Measurements from ENCODE around the gene KRT3.

Gene KRT3

GRCh38 chr12:52790427-52791270 is 5.3 kb downstream of the KRT3 start:
- no peaks in the 10 kb centered on the region for H3K4me1 ChIP-seq (ENCODE audit: low read length)
- no peak for TF ChIP-seq EZH2phosphoT487 (IDR thresholded peaks at IDR 0.05; ENCODE audit: low read length)
- no peak for TF ChIP-seq EZH2 (optimal IDR thresholded peaks at IDR 0.05; ENCODE audit: low read depth, low read length)
- no peak for TF ChIP-seq CTCF (IDR thresholded peaks at IDR 0.05; ENCODE audit: low read length)
- no peak overlapping the region for H3K4me2 ChIP-seq (ENCODE audit: low read depth, low read length)
- H3K27me3 ChIP-seq (replicated peaks; ENCODE audit: insufficient read depth, low read length) = peaks cover 67% of the 10 kb centered on the region
- no peaks in the 10 kb centered on the region for H3K9me2 ChIP-seq (replicated peaks; ENCODE audit: insufficient read depth, low read length)
- H3K27ac ChIP-seq (ENCODE audit: low read length) = no peak overlapping the region
- DNase-seq = no peak
- no peaks in the 10 kb centered on the region for H4K20me1 ChIP-seq (ENCODE audit: insufficient read depth, low read length)
- H3K79me2 ChIP-seq (ENCODE audit: low read length) = no peaks in the 10 kb centered on the region
- H2AFZ ChIP-seq (ENCODE audit: low read length) = no peak overlapping the region
- no peak overlapping the region for H3K9ac ChIP-seq (ENCODE audit: low read length)
- no peak overlapping the region for H3K4me3 ChIP-seq (ENCODE audit: low read length)
- H3K36me3 ChIP-seq (replicated peaks; ENCODE audit: insufficient read depth, low read length) = no peaks in the 10 kb centered on the region
- H3F3A ChIP-seq (ENCODE audit: insufficient read depth, low read length) = no peaks in the 10 kb centered on the region
- no peaks in the 10 kb centered on the region for H3K9me3 ChIP-seq (replicated peaks; ENCODE audit: insufficient read depth, low read length)

DNA sequence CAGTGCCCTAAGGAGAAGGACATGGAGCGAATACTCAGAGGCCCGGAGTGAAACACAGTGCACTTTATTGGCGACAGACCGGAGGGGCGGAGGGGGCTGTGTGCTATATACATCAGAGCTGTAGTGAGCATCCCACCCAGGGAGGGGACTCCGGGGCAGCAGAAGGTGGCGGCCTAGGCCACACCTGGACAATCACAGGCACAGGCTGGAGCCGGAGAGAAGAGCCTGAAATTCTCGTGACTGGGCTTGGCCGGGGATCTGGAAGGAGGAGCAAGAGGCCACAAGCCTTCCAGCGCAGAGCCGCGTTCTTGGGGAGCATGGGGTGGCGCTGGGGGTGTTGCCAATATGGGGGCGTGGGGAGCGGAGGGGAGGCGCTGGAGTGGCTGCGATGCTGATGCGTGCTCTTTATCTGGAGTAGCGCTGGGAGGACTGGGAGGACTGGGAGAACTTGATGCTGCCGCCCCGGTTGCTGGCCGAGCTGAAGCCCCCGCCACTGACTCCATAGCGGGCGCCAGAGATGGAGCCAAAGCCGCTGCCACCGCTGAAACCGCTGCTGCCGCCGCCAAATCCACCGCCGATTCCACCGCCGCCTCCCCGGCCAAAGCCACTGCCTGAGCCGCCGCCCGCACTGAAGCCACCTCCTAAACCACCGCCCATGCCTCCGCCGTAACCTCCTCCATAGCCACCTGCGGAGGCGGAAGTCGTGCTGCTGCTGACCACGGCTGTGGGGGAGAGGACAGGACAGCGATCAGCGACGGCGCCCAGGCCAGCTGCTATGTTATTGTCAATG is 6.1 kb downstream of the KRT3 start:
- Histone ChIP-seq H3K27me3 (replicated peaks; ENCODE audit: insufficient read depth, low read length) (peaks cover 73% of the 10 kb centered on the region), H3K4me2 (ENCODE audit: low read depth, low read length) (no peak overlapping the region), H3K4me1 (ENCODE audit: low read length) (no peaks in the 10 kb centered on the region), H3K79me2 (ENCODE audit: low read length) (no peaks in the 10 kb centered on the region), H3K27ac (ENCODE audit: low read length) (no peak overlapping the region), H3K36me3 (replicated peaks; ENCODE audit: insufficient read depth, low read length) (no peaks in the 10 kb centered on the region), H3K4me3 (ENCODE audit: low read length) (no peak overlapping the region), H4K20me1 (ENCODE audit: insufficient read depth, low read length) (no peaks in the 10 kb centered on the region), H3F3A (ENCODE audit: insufficient read depth, low read length) (no peaks in the 10 kb centered on the region), H3K9ac (ENCODE audit: low read length) (no peak overlapping the region), H2AFZ (ENCODE audit: low read length) (no peak overlapping the region), H3K9me2 (replicated peaks; ENCODE audit: insufficient read depth, low read length) (no peaks in the 10 kb centered on the region), H3K9me3 (replicated peaks; ENCODE audit: insufficient read depth, low read length) (no peaks in the 10 kb centered on the region)
- no peak for DNase-seq
- TF ChIP-seq CTCF (IDR thresholded peaks at IDR 0.05; ENCODE audit: low read length) (no peak), EZH2phosphoT487 (IDR thresholded peaks at IDR 0.05; ENCODE audit: low read length) (no peak), EZH2 (optimal IDR thresholded peaks at IDR 0.05; ENCODE audit: low read depth, low read length) (no peak)

GRCh38 chr12:52788876-52789636 is 6.9 kb downstream of the KRT3 start:
- Histone ChIP-seq H3K79me2 (ENCODE audit: low read length) (no peaks in the 10 kb centered on the region), H3K9me2 (replicated peaks; ENCODE audit: insufficient read depth, low read length) (no peaks in the 10 kb centered on the region), H3K4me2 (ENCODE audit: low read depth, low read length) (no peak overlapping the region), H2AFZ (ENCODE audit: low read length) (no peak overlapping the region), H3K27me3 (replicated peaks; ENCODE audit: insufficient read depth, low read length) (peaks cover 70% of the 10 kb centered on the region), H3K4me1 (ENCODE audit: low read length) (no peaks in the 10 kb centered on the region), H3K36me3 (replicated peaks; ENCODE audit: insufficient read depth, low read length) (no peaks in the 10 kb centered on the region), H3K4me3 (ENCODE audit: low read length) (no peak overlapping the region), H3K27ac (ENCODE audit: low read length) (no peak overlapping the region), H3F3A (ENCODE audit: insufficient read depth, low read length) (no peaks in the 10 kb centered on the region), H3K9ac (ENCODE audit: low read length) (no peak overlapping the region), H3K9me3 (replicated peaks; ENCODE audit: insufficient read depth, low read length) (no peaks in the 10 kb centered on the region), H4K20me1 (ENCODE audit: insufficient read depth, low read length) (no peaks in the 10 kb centered on the region)
- no peak for DNase-seq
- TF ChIP-seq CTCF (IDR thresholded peaks at IDR 0.05; ENCODE audit: low read length) (no peak), EZH2phosphoT487 (IDR thresholded peaks at IDR 0.05; ENCODE audit: low read length) (no peak), EZH2 (optimal IDR thresholded peaks at IDR 0.05; ENCODE audit: low read depth, low read length) (no peak)

Data from MM.1S (cell line).